HT-29 (cell line): ENCODE results near the gene MRPL50. TPM values are rescaled to one million over a fixed set of nuclear protein-coding genes. Genes with fewer than 3 reads are reported as not detected.

ENCODE experiments used
- DNase-seq: peaks from one replicate; pipeline ENCODE4 v3.0.0-alpha.2; 2015; ENCODE audit warnings: low spot score
- total RNA-seq: library from RNA; depleted of rRNA; stranded (reverse); fragments of >200 nt; shearing (Covaris generic); gene quantifications from 2 replicates; pipeline ENCODE4 v1.2.3, GENCODE V29; 2014; rRNA removed

Gene MRPL50
- total RNA-seq, 1 experiment from 2014 or later, result 7.4 TPM

- no peak for DNase-seq
Observed at GRCh38 chr9:101341958-101342357, 56.5 kb downstream of the MRPL50 start.

Other genes with a start within 250 kb of the MRPL50 start
- gene BAAT, start 13.6 kb downstream of the MRPL50 start, total RNA-seq, result 0.28 and 0.57 TPM in 2 replicates
- gene ZNF189, start 233 bp upstream of the MRPL50 start, total RNA-seq, result 2.0 and 2.1 TPM in 2 replicates
- 0.16 TPM in 1 of 2 replicates, not detected in the other for gene ALDOB, start 37.2 kb upstream of the MRPL50 start, total RNA-seq
- 5.0 and 6.1 TPM in 2 replicates for gene RNF20, start 135.2 kb upstream of the MRPL50 start, total RNA-seq
- gene PPP3R2, start 196.4 kb upstream of the MRPL50 start, total RNA-seq, result not detected in 2 replicates